ENCODE data around the gene HNRNPUL1.

Gene HNRNPUL1

DNA sequence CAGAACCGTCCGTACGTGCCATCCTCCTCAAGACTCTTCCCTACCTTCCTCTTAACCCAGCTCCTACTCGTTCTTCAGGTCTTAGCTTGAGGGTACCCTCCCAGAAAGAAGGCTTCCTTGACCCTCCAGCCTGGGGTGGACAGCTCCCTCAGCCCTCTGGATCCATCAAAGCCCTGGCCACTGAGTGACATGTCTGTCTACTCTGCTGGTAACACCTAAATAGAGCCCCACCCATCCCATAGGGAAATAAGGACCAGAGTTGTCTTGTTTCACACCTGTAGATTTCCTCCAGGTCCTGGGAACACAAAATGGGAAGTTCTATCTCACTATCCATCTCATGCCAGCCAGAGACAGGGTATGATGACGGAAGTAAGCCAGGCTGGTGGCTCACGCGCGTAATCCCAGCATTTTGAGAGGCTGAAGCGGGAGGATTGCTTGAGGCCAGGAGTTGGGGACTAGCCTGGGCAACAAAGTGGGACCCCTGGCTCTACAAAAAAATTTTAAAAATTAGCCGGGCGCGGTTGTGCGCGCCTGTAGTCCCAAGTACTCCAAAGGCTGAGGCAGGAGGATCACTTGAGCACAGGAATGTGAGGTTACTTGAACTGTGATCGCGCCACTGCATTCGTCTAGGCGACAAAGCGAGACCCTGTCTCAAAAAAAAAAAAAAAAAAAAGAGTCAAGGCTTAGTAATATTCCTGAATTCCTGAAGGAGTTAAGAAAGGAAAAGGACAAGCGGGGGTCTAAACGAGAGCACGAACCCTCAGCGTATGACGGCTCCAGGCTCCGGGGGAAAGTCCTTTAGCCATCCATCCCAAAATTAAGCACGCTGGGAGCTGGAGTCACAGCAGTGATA is 45.2 kb downstream of the HNRNPUL1 start:
- DNase-seq: no peak

DNA sequence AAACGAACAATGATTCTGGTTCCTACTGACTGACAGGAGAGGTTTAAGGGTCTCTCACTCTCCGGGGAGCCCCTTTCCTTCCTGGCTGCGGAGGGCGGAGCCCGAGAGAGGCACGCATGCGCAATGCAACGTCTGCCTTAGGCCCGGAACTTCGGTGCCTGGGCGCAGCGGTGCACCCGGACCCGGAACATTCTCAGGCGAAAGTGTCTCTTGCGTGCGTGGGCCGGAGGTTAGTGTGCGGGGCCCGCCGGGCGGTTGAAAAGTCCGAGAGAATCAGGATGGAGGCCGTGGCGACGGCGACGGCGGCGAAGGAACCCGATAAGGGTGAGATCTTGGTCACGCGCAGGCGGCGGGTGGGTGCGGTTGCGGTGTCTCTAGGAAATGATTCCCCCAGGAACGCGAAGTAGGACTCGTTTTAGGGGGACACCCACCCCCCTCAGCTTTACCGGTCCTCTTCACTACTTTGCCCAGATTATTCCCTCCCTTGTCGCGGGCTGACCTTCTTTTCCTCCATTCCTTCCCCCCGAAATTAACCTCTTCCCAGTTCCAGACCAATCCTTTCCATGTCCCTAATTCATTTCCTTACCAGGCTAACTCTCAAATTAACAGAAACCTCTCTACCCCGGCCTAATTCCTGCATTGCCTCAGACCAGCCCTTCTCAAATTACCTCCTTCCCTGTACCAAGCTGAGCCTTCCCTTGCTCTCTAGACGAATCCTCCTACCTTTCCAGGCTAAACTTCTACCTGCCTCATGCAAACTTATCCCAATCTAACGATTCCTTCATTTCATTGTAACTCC is 46.1 kb downstream of the HNRNPUL1 start, which contains the start of gene CCDC97:
TSS of gene CCDC97 (plus strand) at position 140 of the 799 bp plus-strand sequence. CDS start at position 279, 139 bp downstream.
- DNase-seq: peak; percentile 92

DNA sequence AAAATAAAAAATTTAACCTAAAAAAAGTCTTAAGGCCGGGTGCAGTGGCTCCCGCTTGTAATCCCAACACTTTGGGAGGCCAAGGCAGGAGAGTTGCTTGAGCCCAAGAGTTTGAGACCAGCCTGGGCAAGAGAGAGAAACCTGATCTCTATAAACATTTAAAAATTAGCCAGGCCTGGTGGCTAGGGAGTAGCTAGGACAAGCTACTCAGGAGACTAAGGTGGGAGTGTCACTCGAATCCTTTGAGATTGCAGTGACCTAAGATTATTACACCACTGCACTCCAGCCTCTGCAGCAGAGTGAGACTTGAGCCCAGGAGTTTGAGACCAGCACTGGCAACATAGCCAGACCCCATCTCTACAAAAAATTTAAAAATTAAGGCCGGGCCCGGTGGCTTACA is 46.9 kb downstream of the HNRNPUL1 start:
- DNase-seq: no peak

DNA sequence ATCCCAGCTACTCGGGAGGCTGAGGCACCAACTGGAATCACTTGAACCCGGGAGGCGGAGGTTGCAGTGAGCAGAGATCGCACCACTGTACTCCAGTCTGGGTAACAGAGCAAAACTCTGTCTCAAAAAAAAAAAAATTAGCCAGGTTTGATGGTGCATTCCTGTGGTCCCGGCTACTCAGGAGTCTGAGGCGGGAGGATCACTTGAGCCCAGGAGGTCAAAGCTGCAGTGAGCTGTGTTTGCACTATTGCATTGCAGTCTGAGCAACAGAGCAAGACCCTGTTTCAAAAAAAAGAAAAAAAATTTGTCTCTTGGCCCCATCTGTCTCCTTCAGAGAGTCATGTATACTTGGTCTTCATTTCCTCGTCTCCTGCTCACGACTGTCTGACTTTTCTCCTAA is 47.4 kb downstream of the HNRNPUL1 start:
- DNase-seq: no peak

DNA sequence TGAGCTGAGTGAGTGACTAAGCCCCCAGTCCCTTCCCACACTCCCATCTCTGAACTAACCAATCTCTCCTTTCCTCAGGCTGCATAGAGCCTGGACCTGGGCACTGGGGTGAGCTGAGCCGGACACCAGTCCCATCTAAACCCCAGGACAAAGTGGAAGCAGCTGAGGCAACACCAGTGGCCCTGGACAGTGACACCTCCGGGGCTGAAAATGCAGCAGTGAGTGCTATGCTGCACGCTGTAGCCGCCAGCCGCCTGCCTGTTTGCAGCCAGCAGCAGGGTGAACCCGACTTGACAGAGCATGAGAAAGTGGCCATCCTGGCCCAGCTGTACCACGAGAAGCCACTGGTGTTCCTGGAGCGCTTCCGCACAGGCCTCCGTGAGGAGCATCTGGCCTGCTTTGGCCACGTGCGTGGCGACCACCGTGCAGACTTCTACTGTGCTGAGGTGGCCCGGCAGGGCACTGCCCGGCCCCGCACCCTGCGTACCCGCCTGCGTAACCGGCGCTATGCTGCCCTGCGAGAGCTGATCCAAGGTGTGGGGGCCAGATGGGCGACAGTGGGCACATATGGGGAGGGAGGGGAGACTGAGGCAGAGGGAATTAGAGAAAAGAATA is 52.2 kb downstream of the HNRNPUL1 start:
- no peak for DNase-seq

DNA sequence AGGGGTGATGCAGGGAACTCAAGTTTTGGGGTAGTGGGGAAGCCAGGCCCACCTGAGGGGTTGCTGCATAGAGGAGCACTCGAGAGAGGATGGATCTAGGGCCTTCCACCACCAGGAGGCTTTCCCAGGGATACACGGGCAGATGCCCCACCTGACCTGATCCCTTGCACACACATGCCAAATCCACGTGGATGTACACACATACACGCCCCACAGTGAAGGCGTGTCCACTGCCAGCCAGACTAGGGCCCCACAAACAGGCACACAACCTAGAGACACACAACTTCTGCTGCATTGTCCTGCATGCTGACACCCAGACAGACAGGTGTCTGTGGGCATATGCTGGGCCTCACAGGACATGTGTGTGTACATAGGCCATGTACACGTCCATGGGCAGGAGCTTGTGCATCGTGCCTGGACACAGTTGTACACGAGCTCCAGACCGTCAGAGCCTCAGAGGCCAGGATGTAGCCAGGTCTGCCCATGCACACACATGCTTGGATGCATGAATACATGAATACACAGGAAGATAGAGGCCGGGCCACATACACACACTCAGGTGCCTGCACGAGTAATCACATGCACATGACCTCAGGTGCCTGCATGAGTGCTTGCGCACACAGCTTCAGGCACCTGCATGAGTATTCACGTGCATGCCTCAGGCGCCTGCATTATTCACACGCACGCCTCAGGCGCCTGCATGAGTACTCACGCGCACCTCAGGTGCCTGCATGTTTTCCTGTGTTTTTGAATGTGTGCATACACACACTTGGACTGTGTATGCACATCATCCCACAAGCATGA is 54.7 kb downstream of the HNRNPUL1 start:
- DNase-seq: no peak

DNA sequence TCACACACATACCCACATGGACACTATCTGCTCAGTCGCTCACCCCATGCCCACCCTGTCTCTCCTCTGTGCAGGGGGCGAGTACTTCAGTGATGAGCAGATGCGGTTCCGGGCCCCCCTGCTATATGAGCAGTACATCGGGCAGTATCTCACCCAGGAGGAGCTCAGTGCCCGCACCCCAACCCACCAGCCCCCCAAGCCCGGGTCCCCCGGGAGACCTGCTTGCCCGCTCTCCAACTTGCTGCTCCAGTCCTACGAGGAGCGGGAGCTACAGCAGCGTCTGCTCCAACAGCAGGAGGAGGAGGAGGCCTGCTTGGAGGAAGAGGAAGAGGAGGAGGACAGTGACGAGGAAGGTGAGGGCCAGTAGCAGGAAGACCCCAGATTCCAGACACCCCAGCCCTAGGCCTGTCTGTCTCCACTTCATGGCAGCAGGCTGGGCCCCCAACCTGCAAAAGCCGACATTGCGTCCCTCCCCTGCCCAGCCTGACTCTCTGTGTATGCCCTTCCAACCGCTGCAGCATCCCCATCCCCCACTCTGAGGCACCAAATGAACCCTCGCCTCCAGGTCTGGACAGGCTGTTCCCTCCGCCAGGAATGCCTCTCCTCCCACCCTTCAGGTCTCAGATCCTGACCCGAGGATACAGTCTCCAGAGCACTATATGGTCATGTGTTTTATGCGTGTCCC is 55.5 kb downstream of the HNRNPUL1 start:
- DNase-seq: no peak

DNA sequence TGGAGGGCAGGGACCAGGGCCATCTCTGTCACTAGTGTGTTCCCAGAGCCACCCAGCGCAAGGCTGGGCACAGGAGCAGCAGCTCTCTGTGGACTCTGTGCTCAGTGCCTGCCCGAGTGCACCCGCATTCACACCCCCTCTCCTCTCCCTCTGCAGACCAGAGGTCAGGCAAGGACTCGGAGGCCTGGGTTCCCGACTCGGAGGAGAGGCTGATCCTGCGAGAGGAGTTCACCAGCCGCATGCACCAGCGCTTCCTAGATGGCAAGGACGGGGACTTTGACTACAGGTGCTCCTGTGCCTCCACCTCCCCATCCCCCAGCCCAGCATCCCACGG is 56.0 kb downstream of the HNRNPUL1 start:
- DNase-seq: no peak

DNA sequence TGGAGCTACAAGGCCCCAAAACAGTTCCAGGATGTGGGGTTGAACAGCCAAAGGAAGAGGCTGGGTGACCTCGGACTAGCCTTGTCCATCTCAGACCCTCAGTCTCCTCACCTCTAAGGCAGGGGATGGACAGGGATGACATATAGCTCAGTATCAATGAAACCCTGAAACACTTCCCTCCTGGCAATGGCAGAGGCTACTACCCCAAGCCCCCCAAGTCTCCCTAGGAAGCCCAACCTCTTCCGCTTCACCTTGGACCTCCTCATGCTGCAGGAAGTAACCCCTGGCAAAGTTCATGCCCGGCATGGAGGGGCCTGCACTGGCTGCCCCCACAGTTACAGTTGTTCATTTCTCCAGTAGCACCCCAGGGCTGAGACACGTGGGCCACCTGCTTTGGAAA is 56.4 kb downstream of the HNRNPUL1 start:
- no peak for DNase-seq

DNA sequence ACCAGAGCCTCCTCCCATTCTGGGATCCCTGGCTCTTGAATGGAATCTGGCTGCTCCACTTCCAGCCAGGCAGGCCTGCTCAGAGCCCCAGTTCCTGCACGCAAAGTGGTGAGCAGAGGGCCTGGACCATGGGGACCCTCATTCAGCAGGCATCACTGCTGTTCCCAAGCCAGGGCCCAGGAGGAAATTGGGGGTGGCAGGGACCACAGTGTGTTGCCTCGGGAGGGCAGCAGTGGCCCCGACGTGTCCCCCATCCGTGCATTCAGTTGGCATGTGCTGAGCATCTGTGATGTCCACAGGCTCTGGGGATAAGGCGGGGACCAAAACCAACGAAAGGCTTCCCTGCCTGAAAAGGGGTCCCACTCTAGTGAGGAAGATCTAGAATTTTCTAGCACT is 57.0 kb downstream of the HNRNPUL1 start:
- DNase-seq: no peak

DNA sequence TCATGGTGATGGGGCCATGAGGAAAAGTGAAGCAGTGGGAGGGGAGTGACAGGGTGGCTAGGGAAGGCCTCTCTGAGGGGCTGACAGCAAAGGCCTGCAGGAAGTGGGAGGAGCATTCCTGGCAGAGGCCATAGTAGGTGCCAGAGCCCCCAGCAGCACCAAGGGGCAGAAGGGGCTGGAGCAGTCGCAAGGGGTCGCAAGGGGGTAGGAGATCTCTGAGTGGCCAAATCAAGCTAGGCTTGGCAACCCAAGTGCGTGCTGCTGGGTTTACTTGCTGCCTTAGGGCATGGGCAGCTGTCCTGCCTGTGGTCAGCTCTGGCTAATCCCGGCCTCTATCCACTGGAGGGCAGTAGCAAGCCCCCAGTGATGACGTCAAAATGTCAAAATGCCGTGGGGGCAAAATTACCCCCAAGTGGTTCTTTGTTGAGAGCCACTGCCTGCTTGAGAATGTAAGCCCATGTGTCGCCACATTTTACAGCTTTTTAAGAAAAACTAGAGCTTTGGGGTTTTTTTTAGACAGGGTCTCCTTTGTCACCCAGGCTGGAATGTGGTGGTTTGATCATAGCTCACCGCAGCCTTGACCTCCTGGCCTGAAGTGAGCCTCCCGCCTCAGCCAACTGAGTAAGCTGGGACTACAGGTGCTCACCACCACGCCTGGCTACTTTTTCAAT is 57.6 kb downstream of the HNRNPUL1 start:
- DNase-seq: peak; percentile 36

DNA sequence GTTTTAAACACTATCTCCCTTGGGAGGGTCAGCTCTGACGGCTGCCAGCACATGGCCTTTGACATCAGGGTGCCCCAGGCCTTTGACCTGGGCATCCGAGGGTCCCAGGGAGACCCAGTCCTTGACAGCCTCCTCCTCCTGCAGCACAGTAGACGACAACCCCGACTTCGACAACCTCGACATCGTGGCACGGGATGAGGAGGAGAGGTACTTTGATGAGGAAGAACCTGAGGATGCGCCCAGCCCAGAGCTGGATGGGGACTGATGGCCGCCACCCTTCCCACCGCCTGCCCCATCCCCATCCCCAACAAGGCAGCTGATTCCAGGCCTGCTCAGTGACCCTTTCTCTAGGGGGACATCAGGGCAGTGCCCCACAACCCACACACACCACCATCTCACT is 58.3 kb downstream of the HNRNPUL1 start:
- DNase-seq: no peak

DNA sequence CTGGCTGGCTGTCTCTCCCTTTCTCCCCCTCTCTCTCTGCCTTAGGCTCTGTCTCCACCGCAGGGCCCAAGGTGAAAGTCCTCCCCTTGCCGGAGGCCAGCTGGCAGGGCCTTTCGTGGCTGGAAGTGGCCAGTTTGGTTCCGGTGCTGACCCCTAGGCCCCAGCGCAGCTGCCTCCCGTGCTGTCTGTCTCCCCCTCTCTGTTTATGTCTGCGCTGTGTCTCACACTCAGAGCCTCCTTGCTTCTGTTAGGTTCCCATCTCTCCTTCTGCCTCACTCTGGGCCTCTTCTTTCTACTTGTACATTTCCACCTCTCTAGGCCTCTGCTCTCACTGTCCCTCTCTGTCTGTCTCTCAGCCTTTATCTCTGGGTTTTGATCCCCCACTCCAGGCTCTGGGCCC is 58.9 kb downstream of the HNRNPUL1 start:
- no peak for DNase-seq

DNA sequence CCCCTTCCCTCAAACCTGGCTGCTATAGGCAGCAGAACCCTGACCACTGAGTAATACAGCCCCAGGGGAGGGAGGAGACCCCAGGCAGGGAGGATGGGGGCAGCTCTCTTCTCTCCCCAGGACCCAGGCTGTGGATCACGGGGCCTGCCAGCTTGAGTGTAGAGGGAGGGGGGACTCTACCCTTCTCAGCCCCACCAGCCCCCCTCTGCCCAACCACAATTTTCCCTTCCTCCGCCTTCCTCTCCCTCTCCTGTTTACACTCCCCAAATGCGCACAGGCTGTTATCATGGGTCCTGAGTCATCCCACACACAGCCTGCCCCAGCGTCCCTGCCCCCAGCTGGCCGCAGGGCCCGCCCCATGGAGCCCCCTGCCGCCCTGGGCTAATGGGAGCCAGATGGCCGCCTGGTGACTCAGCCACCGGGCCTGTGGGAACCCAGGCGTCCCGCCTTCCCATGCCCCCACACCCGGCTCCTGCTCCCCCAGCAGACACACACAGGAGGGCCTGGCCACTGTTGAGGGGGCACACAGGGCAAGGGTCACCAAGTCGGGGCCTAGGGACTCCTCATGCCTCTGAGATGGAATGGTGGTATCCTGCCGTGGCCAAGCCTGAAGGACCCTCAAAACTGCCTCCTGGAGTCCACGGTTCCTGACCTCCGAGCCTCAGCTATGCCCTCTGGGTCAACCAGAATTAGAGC is 59.4 kb downstream of the HNRNPUL1 start:
- DNase-seq: no peak

DNA sequence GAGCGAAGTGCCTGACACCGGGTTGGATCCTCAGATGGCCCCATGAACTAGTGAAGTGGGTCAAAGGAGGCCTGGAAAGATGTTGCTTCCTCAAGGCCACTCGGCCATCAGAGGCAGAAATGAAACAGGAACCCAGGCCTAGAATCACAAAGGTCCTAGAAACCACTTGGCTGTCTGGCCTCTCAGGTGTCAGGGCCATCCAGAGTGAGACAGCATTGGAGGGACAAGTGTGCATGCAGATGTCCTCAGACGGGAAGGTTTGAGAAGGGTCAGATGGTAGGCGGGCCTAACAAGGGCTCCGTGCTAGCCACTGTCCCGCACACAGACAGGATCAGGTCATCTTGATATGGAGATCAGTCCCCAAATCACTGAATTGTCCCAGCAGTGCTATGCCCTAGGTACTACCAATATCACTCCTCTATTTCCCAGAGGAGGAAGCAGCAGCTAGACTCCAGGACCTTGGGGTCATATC is 60.1 kb downstream of the HNRNPUL1 start:
- no peak for DNase-seq

DNA sequence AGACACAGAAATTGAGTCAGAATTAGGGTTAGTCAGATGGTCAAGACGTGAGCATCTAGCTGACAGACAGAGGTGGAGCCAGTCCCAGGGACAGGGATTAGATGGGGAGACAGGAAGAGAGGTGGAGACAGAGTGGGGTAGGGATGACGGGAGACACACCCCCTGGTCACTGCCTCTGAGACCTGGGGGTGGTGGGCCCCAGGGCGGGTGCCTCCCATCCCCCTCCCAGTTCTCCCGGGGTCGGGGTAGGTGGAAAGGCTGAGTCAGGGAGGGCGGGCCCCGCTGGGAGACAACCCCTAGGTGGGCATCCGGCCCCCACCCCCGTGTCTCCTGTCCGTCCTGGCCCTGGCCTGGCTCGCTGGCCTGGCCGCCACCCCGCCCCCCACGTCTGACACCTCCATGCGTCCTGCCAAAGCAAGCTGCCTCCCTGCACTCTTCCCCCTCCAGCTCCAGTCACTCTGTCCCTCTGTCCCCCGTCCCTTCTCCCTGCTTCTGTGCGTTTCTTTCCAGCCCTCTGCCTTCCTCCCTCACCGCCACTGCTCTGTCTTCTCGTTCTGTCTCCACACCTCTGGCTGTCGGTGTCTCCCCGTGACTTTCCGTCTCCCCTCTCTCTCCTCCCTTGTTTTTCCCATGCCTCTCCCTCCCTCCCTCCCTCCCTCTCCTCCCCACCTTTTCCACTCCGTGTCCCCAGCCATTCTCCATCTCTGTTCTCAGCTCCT is 60.9 kb downstream of the HNRNPUL1 start:
- DNase-seq: no peak

DNA sequence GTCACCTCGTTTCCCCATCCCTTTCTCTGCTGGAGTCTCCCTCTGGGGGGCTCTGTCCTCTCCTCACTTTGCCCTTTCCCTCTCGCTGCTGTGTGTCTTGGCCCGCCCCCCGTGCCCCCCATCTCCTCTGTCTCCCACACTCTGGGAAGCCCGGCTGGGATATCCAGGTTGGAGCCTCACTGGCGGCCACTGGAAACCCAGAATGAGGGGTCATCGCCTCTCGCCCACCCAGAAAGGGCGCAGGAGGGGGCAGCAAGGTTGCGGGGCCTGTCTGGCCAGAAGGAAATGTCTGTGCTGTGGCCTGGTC is 61.4 kb downstream of the HNRNPUL1 start:
- no peak for DNase-seq

DNA sequence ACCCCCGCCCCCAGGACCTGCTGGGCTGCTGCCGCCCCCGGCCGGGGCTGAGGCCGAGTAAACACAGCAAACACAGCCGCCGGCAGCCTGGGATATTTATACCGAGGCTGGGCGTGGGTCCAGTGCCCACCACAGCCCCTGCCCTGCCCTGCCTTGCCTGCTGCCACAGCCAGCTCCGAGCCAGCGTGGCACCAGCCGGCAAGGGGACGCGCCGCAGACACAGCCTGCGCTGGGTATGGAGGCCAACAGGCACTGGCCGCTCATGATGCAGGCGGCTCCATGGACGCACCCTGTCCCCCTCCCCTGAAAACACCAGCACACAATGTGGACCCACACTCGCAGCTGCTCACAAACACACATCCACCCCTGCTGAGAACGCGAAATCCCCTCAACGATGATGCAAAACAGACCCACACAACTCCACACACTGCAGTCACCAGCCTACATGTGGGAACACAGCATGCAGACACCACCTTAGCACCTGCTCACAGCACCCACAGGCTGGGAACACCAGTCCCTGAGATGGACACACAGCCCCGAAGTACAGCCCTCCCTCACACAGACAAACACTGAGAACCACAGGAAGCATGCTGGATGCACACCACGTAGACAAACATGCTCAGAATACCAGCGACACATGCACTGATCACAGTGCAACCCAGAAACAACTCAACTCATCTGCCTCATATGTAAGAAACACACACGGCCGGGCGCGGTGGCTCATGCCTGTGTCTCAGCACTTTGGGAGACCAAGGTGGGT is 62.0 kb downstream of the HNRNPUL1 start:
- DNase-seq: peak; percentile 42

DNA sequence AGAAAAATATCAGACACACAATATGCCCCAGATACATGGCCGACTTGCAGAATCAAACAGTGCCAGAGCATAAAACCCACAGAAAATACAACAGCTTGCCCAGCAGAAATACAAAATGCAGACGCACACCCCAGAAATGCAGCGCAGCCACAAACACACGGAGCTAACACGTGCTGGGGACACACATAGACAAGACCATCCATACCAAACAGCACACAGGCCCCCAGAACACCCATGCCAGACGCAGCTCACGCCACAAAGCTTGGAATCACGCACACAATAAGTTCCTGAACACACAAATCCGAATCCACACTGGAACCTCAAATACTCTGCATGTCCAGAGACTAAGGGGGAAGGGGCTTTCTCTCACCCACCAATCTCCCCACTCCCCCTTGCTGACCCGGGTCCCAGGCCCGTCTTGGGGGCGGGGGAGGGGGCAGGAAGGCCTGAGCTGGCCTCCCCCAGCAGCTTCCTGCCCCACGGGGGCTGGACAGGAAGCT is 63.0 kb downstream of the HNRNPUL1 start:
- peak; percentile 54 for DNase-seq

All from CD4-positive, alpha-beta T cell treated with Interleukin-17A for 1 hour (primary cell).